Activated naive CD4-positive, alpha-beta T cell treated with anti-CD3 and anti-CD28 coated beads for 36 hours (primary cell): ENCODE measurements around the gene IRF2. TPM values are rescaled to one million over a fixed set of nuclear protein-coding genes. Genes with fewer than 3 reads are reported as not detected.

Experiments
- CTCF ChIA-PET: fragments of 350-600 bp; sonication (Branson Sonifier 250); formaldehyde crosslinking; loops from one replicate; lab custom pipeline; 2021; ENCODE audit warnings: antibody characterized with exemption; lab: Charles Lee
- DNase-seq: peaks from one replicate; pipeline ENCODE4 v3.0.0-alpha.2; 2020
- H3K27ac Mint-ChIP-seq: one replicate; pipeline ENCODE4 v1.8.0; 2021; ENCODE audit warnings: mild to moderate bottlenecking, mixed read lengths
- H3K27me3 Mint-ChIP-seq: one replicate; pipeline ENCODE4 v1.8.0; 2021; ENCODE audit warnings: low read depth, mixed read lengths
- H3K36me3 Mint-ChIP-seq: one replicate; pipeline ENCODE4 v1.8.0; 2021; ENCODE audit warnings: low read depth, mixed read lengths
- H3K4me1 Mint-ChIP-seq: one replicate; pipeline ENCODE4 v1.8.0; 2021; ENCODE audit warnings: low read depth, mixed read lengths
- H3K4me3 Mint-ChIP-seq: one replicate; pipeline ENCODE4 v1.8.0; 2021; ENCODE audit warnings: mild to moderate bottlenecking, moderate library complexity, mixed read lengths
- H3K9me3 Mint-ChIP-seq: one replicate; pipeline ENCODE4 v1.8.0; 2021; ENCODE audit warnings: mixed read lengths
- intact Hi-C: fragments of 100-400 bp; cut with micrococcal nuclease; formaldehyde crosslinking; loops from one replicate; pipeline ENCODE4 v1.15.1; 2023
- total RNA-seq, 2 experiments: library from RNA; stranded (reverse); gene quantifications; one replicate each; pipeline ENCODE4 v1.2.3, GENCODE V29; 2021

Gene IRF2
- total RNA-seq, 2 experiments from 2014 or later: 37.3 to 38.3 TPM

DNA sequence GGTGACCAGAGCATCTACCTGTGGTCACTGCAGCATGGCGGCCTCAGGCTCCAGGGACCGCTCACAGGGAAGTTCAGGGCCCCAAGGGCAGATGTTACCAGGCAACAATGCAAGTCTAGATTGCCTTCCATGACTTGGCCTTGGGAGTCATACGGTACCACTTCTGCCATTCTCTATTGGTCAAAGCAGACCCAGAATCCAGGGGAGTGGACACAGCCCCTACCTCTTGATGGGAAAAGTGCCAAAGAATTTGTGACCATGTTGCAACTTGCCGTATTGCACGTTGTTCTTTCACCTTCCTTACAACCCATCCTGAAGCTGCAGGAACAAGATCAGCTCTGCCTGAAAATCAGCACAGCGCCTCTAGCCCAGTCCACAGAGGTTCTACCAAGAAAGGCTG is 111.1 kb downstream of the IRF2 start:
- intact Hi-C loops: no loop called here
- Mint-ChIP-seq H3K27ac (no peak overlapping the region), H3K4me3 (no peak overlapping the region), H3K4me1 (peaks cover 9% of the 10 kb centered on the region), H3K36me3 (no peaks in the 10 kb centered on the region), H3K27me3 (no peaks in the 10 kb centered on the region), H3K9me3 (no peaks in the 10 kb centered on the region)
- CTCF ChIA-PET: no interaction called here
- no peak for DNase-seq

DNA sequence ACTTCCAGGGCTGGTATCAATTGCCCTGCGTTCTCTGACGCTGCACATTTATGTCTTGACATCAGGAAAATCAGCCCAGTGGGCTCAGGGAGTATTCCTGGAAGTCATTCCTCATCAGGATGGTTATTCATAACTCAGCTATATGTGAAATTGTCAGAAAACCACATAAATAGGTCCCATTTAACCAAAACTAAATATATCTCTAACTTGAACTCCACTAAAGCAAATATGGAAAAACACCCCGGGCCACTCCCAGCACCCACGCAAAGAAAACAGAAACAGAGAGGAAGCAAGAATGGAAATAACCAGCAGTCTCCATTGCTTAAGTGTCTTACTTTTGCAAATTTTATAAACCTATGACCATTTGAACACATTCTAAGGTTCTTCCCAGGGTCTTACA is 112.0 kb downstream of the IRF2 start:
- Mint-ChIP-seq H3K4me3 (no peak overlapping the region), H3K36me3 (no peaks in the 10 kb centered on the region), H3K27ac (no peak overlapping the region), H3K4me1 (peaks cover 9% of the 10 kb centered on the region), H3K27me3 (no peaks in the 10 kb centered on the region), H3K9me3 (peaks cover 3% of the 10 kb centered on the region)
- intact Hi-C loops: no loop called here
- CTCF ChIA-PET: interaction anchor here (1.1 kb wide), 1 partner anchor 11 kb away, joined by 3 read pairs; no protein-coding TSS in a partner anchor
- DNase-seq: no peak

DNA sequence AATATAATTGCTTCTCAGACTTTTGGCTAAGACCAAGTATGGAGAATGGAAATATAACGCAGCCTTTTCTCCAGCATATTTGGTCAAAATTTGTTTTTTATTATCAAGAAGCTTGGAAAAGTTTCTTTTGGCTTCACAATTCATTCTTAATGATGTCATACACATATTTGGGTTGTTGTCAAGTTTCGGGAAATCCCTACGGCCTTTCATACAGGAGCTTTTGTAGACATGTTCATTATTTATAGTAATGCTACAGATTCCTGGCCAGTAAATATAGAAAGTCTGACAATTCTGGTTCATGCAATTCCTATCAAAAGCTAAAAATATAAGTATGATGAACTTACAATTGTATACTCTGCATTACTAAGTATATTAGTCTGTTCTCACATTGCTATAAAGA is 112.9 kb downstream of the IRF2 start:
- no peaks in the 10 kb centered on the region for H3K27me3 Mint-ChIP-seq
- H3K36me3 Mint-ChIP-seq: no peaks in the 10 kb centered on the region
- peaks cover 6% of the 10 kb centered on the region for H3K4me1 Mint-ChIP-seq
- H3K9me3 Mint-ChIP-seq: peaks cover 3% of the 10 kb centered on the region
- H3K4me3 Mint-ChIP-seq: no peak overlapping the region
- no peak overlapping the region for H3K27ac Mint-ChIP-seq
- intact Hi-C loops: no loop called here
- CTCF ChIA-PET: interaction anchor here (0.8 to 1.2 kb wide), 3 partner anchors 8 to 55 kb away, joined by 3 to 5 read pairs (median 3); no protein-coding TSS in a partner anchor
- no peak for DNase-seq

DNA sequence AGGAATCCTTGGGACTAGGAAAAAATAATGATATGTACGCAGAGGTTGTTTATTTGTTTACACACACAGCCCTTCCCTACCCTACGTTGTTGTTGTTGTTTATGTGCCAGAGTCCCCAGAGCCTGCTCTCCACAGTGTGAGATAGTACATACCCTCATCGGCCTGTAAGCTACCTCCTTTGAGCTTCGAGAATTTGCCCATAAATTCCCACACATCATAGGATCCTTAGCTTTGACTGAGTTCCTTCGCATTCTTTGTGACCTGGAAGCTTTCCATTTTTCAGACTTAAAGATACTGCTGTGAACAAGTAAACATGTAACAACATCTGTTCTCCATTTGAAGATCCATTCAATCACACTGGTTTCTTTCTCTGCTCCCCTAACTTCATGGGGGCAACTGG is 114.5 kb downstream of the IRF2 start:
- H3K36me3 Mint-ChIP-seq: no peaks in the 10 kb centered on the region
- peaks cover 12% of the 10 kb centered on the region for H3K4me1 Mint-ChIP-seq
- H3K9me3 Mint-ChIP-seq: peaks cover 3% of the 10 kb centered on the region
- CTCF ChIA-PET: no interaction called here
- H3K4me3 Mint-ChIP-seq: no peak overlapping the region
- intact Hi-C loops: no loop called here
- H3K27me3 Mint-ChIP-seq: no peaks in the 10 kb centered on the region
- DNase-seq: no peak
- H3K27ac Mint-ChIP-seq: no peak overlapping the region

DNA sequence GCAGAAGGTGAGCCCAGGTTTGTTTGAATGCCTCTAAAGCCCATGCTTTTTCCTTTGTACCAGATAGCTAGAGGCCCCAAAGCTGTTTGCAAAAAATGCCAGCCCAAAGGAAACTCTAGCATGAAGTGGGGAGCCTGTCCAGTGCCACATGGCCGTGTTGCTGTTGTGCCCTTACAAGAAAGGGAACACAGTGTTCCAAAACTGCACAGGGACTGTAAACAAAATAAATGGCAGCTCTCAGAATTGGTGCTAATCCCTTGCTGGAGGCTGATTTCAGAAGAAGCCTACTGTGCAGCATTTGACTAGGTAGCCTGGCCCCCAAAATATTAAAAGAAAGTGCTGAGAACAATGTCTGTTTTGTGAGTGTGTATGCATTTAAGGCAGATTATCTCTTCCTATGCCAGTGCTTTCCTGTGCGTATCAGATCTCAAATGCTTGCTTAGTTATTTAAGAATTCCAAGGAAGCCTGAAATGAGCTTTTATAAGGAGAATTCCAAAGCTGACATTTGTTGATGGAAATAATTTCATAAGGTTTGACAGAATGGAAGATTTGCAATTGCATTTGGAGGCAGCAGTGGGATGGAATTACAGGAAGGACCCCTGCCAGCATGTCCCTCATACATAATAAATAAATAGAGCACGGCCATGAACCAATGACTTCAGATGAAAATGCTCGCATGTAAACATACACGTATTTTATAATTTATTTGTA is 115.7 kb downstream of the IRF2 start:
- CTCF ChIA-PET: no interaction called here
- no peak overlapping the region for H3K27ac Mint-ChIP-seq
- no peak overlapping the region for H3K4me3 Mint-ChIP-seq
- peaks cover 16% of the 10 kb centered on the region for H3K4me1 Mint-ChIP-seq
- DNase-seq: no peak
- peaks cover 3% of the 10 kb centered on the region for H3K9me3 Mint-ChIP-seq
- H3K36me3 Mint-ChIP-seq: no peaks in the 10 kb centered on the region
- no peaks in the 10 kb centered on the region for H3K27me3 Mint-ChIP-seq
- intact Hi-C loops: no loop called here

DNA sequence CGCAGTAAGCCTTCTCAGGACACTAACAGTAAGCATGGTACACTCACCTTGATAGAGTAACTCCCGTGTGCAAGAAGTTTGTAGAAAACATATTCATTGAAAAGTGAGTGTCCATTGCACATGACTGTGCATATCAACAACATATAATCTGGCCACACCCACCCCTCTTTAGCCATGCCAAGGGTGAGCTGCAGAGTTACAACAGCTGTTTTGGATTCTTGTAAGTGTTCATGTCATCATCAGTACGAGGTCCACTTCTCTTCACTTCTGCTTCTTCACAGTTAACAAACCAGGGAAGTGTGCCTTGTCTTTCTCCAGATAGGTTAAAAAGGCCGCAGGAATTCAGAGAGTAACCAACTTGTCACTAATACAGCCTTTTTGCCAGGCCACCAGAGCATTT is 116.6 kb downstream of the IRF2 start:
- H3K4me1 Mint-ChIP-seq: peaks cover 16% of the 10 kb centered on the region
- H3K9me3 Mint-ChIP-seq: peaks cover 3% of the 10 kb centered on the region
- no peak for DNase-seq
- H3K27ac Mint-ChIP-seq: no peak overlapping the region
- intact Hi-C loops: no loop called here
- H3K27me3 Mint-ChIP-seq: no peaks in the 10 kb centered on the region
- CTCF ChIA-PET: no interaction called here
- no peaks in the 10 kb centered on the region for H3K36me3 Mint-ChIP-seq
- no peak overlapping the region for H3K4me3 Mint-ChIP-seq

DNA sequence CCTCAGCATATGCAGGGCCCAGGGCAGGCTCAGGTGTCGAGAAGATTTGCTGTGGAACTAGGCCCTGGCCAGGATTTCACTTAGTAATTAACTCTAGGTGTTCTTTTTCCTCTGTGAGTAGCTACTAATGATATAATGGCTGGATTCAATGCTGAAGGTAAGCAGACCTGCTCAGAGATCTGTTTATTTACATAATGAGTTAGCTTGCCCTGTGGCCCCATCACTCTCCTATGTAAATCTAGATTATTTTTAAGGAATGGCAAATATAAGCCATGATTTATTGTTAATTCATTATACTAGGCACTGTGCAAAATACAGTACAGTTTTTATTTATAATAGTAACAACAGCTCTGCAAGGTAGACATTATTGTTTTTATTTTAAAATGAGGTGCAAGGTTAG is 117.2 kb downstream of the IRF2 start:
- Mint-ChIP-seq H3K4me3 (no peak overlapping the region), H3K27ac (no peak overlapping the region), H3K4me1 (peaks cover 10% of the 10 kb centered on the region), H3K27me3 (no peaks in the 10 kb centered on the region), H3K36me3 (no peaks in the 10 kb centered on the region), H3K9me3 (peaks cover 3% of the 10 kb centered on the region)
- CTCF ChIA-PET: no interaction called here
- no peak for DNase-seq
- intact Hi-C loops: no loop called here

DNA sequence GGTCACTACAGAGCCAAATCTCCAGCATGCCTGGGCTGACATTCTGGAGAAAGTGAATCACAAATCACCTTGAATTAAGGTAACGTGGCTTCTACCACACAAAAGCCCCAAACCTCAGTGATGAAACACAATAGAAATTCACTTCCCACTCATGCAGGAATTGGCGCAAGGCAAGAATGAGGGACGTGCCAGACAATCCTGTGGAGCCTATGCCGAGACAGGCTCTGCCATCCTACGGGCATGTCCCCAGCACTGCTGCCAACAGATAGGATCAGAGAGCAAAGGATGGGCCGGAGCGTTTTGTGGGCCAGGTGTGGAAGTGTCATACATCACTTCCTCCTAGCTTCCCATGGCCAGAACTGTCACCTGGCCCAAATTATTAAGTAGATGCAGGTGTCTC is 118.0 kb downstream of the IRF2 start:
- peaks cover 10% of the 10 kb centered on the region for H3K4me1 Mint-ChIP-seq
- DNase-seq: no peak
- H3K4me3 Mint-ChIP-seq: no peak overlapping the region
- peaks cover 3% of the 10 kb centered on the region for H3K9me3 Mint-ChIP-seq
- H3K27ac Mint-ChIP-seq: no peak overlapping the region
- intact Hi-C loops: no loop called here
- CTCF ChIA-PET: interaction anchor here (0.6 to 0.7 kb wide), 2 partner anchors 25 to 54 kb away, joined by 3 to 6 read pairs; no protein-coding TSS in a partner anchor
- no peaks in the 10 kb centered on the region for H3K36me3 Mint-ChIP-seq
- no peaks in the 10 kb centered on the region for H3K27me3 Mint-ChIP-seq

DNA sequence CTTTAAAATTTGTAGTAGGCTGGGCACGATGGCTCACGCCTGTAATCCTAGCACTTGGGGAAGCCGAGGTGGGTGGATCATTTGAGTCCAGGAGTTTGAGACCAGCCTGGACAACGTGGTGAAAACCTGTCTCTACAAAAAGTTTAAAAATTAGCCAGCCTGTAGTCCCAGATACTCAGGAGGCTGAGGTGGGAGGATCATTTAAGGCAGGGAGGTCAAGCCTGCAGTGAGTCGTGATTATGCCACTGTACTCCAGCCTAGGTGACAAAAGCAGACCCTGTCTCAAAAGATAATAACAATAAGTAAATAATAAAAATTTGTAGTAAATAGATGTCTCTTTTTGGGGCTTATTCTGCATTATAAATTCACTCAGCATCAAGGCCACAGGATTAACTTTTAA is 118.5 kb downstream of the IRF2 start:
- no peak for DNase-seq
- Mint-ChIP-seq H3K27ac (no peak overlapping the region), H3K4me3 (no peak overlapping the region), H3K9me3 (peaks cover 3% of the 10 kb centered on the region), H3K4me1 (peaks cover 10% of the 10 kb centered on the region), H3K36me3 (no peaks in the 10 kb centered on the region), H3K27me3 (no peaks in the 10 kb centered on the region)
- intact Hi-C loops: no loop called here
- CTCF ChIA-PET: interaction anchor here (0.7 kb wide), 1 partner anchor 26 kb away, joined by 3 read pairs; no protein-coding TSS in a partner anchor

DNA sequence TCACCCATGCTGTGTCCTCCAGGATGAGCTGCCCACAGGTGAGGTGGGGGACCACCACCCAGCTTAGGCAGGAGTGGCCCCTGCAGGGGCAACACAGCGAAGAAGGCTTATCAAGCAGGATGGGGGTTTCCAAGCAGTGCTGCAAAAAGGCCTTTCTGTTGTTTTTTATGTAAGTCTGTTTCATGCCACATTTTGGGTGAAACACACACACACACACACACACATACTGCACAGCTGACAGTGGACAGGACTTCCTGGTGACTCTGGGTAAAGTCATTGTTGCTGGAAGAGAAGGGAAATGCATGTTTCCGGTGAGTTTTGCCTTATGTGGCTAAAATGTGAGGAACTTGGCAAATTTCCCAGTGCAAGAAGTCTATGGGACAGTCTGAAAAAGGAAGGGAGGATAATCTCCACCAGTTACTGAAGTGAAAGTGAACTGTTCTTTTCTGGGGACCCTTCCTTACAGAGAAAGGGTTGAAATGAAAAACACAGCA is 119.2 kb downstream of the IRF2 start:
- peaks cover 10% of the 10 kb centered on the region for H3K4me1 Mint-ChIP-seq
- intact Hi-C loops: no loop called here
- H3K4me3 Mint-ChIP-seq: no peak overlapping the region
- peaks cover 3% of the 10 kb centered on the region for H3K9me3 Mint-ChIP-seq
- CTCF ChIA-PET: no interaction called here
- peak; percentile 58 for DNase-seq
- H3K27ac Mint-ChIP-seq: no peak overlapping the region
- H3K36me3 Mint-ChIP-seq: no peaks in the 10 kb centered on the region
- H3K27me3 Mint-ChIP-seq: no peaks in the 10 kb centered on the region

DNA sequence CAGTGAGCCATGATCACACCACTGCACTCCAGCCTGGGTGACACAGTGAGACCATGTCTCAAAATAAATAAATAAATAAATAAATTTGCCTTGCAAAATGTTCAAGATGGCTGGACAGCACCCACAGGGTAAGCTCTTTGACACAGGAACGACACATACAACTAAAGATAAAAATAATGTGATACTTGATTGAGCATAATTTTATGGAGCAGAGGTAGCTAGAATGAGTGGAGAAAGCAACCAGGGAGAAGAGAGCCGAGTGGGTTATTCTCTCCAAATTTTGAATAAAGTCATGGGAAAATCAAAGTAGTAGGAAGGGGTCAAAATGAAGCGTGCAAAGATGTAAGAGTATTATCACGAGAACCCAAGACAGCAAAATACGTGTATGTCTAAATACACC is 121.5 kb downstream of the IRF2 start:
- Mint-ChIP-seq H3K4me3 (no peak overlapping the region), H3K27me3 (peaks cover 2% of the 10 kb centered on the region), H3K9me3 (peaks cover 3% of the 10 kb centered on the region), H3K4me1 (peaks cover 10% of the 10 kb centered on the region), H3K36me3 (no peaks in the 10 kb centered on the region), H3K27ac (no peak overlapping the region)
- CTCF ChIA-PET: interaction anchor here (1.1 kb wide), 2 partner anchors 8 to 11 kb away, joined by 3 to 5 read pairs; no protein-coding TSS in a partner anchor
- DNase-seq: no peak
- intact Hi-C loops: no loop called here

DNA sequence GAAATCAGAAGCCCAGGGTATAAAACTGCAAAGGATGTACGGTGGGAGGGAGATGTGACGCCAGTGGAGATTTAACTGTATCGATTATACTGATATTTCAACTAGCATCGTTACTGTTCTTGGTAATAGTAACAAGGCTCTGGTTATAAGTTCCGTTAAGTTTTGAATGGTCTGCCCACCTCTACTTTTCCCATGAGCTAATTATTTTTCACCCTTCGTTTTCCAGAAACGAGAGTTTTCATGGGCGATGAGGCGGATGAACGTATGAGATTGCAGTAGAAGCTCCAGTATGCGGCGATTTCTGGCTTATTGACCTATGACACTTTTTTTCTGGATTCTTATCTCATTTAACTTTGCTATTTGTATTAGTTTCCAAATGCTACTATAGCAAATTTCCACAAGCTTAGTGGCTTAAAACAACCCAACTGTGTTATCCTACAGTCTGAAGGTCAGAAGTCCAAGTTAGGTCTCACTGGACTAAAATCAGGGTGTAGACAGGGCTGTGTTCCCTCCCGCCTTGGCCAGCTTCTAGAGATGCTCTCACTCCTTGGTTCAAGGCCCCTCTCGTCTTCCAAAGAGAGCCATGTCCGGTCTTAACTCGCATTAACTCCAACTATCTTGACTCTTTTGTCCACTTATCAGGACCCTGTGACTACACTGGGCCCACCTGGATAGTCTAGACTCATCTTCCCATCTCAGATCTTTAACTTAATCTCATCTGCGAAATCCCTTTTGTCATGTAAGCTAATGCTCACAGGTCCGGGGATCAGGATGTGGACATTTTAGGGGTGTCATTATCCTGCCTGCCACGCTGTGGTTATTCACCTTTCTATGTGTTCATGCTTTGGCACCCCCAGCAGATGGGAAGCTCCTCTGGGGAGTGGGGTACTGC is 122.5 kb downstream of the IRF2 start:
- intact Hi-C loops: no loop called here
- CTCF ChIA-PET: interaction anchor here (0.6 to 1.2 kb wide), 4 partner anchors 12 to 69 kb away, joined by 3 to 4 read pairs (median 4); no protein-coding TSS in a partner anchor
- Mint-ChIP-seq H3K9me3 (no peaks in the 10 kb centered on the region), H3K4me1 (peaks cover 10% of the 10 kb centered on the region), H3K27ac (no peak overlapping the region), H3K36me3 (no peaks in the 10 kb centered on the region), H3K27me3 (peaks cover 4% of the 10 kb centered on the region), H3K4me3 (no peak overlapping the region)
- no peak for DNase-seq
